Measurements from ENCODE around the gene SP4.

- no peak for TF ChIP-seq POLR2A (IDR thresholded peaks at IDR 0.05)
- TF ChIP-seq CTCF (IDR thresholded peaks at IDR 0.05) = no peak
Measured at GRCh38 chr7:21476429-21476828, 48.5 kb downstream of the SP4 start.

All from Peyer's patch (tissue), 4 donors.